HCT116 (cell line): ENCODE results near the gene MCOLN1. TPM values are rescaled to one million over a fixed set of nuclear protein-coding genes. Genes with fewer than 3 reads are reported as not detected.

Experiments
- ATAC-seq: fragments of 200-7000 bp; cut with Tn5 transposase; 2 replicates; pipeline ENCODE4 v1.9.1; 2020; ENCODE audit warnings: mild to moderate bottlenecking, moderate library complexity
- BruUV-seq: library from RNA; stranded (reverse); fragments of 400-500 nt; replicated peaks from 2 replicates; lab custom pipeline; 2021; lab: Mats Ljungman, UMichigan
- CTCF ChIA-PET: fragments of 300-600 bp; sonication (Branson Sonifier 250); formaldehyde crosslinking; loops from one replicate; lab custom pipeline; 2021; ENCODE audit warnings: antibody characterized with exemption; lab: Charles Lee
- POLR2A ChIA-PET: fragments of 300-600, 350-600 bp; sonication (Branson Sonifier 250); formaldehyde crosslinking; loops from one replicate; lab custom pipeline; 2021; ENCODE audit warnings: antibody characterized with exemption; lab: Charles Lee
- RAD21 ChIA-PET, 2 experiments: fragments of 300-600 bp; sonication (Branson Sonifier 250); formaldehyde crosslinking; loops; one replicate each; lab custom pipeline; 2023; ENCODE audit warnings: low total read pairs in 2 of 2; ENCODE audit not compliant: uncharacterized antibody in 2 of 2, unreplicated experiment in 2 of 2, low non-redundant PET in 1 of 2; lab: Charles Lee
- DNase-seq: peaks from one replicate; pipeline ENCODE4 v3.0.0-alpha.2; 2010; ENCODE audit warnings: low read depth, low spot score
- H2AFZ ChIP-seq: fragments of 200-600 bp; shearing (Covaris generic), sonication (generic); 2 replicates; pipeline ENCODE4 v1.6.1; 2017; ENCODE audit warnings: low read depth, mixed run types, mixed read lengths, antibody characterized with exemption, low read length; ENCODE audit not compliant: poor library complexity, severe bottlenecking
- H3K27ac ChIP-seq: 2 replicates; pipeline ENCODE4 v1.5.1; 2012; ENCODE audit warnings: low read depth, low read length
- H3K27me3 ChIP-seq: fragments of 200-600 bp; sonication (generic); 2 replicates; pipeline ENCODE4 v1.6.1; 2016; ENCODE audit warnings: mixed run types, low read length, mixed read lengths; ENCODE audit not compliant: insufficient read depth
- H3K36me3 ChIP-seq, 2 experiments: fragments of 200-500 bp in 1 of 2; fragments of 200-600 bp in 1 of 2; sonication (Bioruptor generic) in 1 of 2; sonication (generic) in 1 of 2; 2 replicates each; pipeline versions ENCODE4 v1.5.1 to v1.6.1; 2014 to 2016; ENCODE audit warnings: low read length in 2 of 2, inconsistent platforms in 1 of 2, mixed read lengths in 1 of 2, mixed run types in 1 of 2; ENCODE audit not compliant: insufficient read depth in 2 of 2, control insufficient read depth in 1 of 2
- H3K4me1 ChIP-seq, 2 experiments: fragments of 200-600 bp in 1 of 2; sonication (generic) in 1 of 2; 2 replicates each; pipeline versions ENCODE4 v1.5.1 to v1.6.1; 2012 to 2017; ENCODE audit warnings: low read length in 2 of 2, inconsistent platforms in 1 of 2, mild to moderate bottlenecking in 1 of 2, mixed read lengths in 1 of 2, mixed run types in 1 of 2, moderate library complexity in 1 of 2; ENCODE audit not compliant: insufficient read depth in 2 of 2, control insufficient read depth in 1 of 2
- H3K4me2 ChIP-seq: fragments of 200-600 bp; sonication (generic); 2 replicates; pipeline ENCODE4 v1.6.1; 2017; ENCODE audit warnings: mixed run types, low read length, mixed read lengths
- H3K4me3 ChIP-seq, 2 experiments: fragments of 200-600 bp in 1 of 2; sonication (generic) in 1 of 2; replicated peaks in 1 of 2; 2 replicates each; pipeline ENCODE4 v1.5.1; 2011 to 2016; ENCODE audit warnings: low read length in 2 of 2, control low read depth in 1 of 2, low read depth in 1 of 2, mild to moderate bottlenecking in 1 of 2, mixed read lengths in 1 of 2, mixed run types in 1 of 2
- H3K79me2 ChIP-seq: fragments of 200-600 bp; sonication (generic); 2 replicates; pipeline ENCODE4 v1.6.1; 2017; ENCODE audit warnings: mild to moderate bottlenecking, mixed run types, low read length, moderate library complexity, mixed read lengths; ENCODE audit not compliant: insufficient read depth
- H3K9ac ChIP-seq: fragments of 200-600 bp; sonication (generic); 2 replicates; pipeline ENCODE4 v1.6.1; 2016; ENCODE audit warnings: low read length, mixed read lengths
- H3K9me2 ChIP-seq: fragments of 200-600 bp; sonication (generic), shearing (Covaris generic); 2 replicates; pipeline ENCODE4 v1.6.1; 2017; ENCODE audit warnings: mixed run types, mild to moderate bottlenecking, moderate library complexity; ENCODE audit not compliant: insufficient read depth
- H3K9me3 ChIP-seq, 2 experiments: fragments of 200-500 bp in 1 of 2; fragments of 200-600 bp in 1 of 2; sonication (Bioruptor generic) in 1 of 2; sonication (generic) in 1 of 2; 2 replicates each; pipeline ENCODE4 v1.6.1; 2014 to 2017; ENCODE audit warnings: low read length in 2 of 2, mixed read lengths in 2 of 2, inconsistent platforms in 1 of 2, low read depth in 1 of 2, mild to moderate bottlenecking in 1 of 2, mixed run types in 1 of 2, moderate library complexity in 1 of 2; ENCODE audit not compliant: control insufficient read depth in 1 of 2, insufficient read depth in 1 of 2
- H4K20me1 ChIP-seq: fragments of 200-600 bp; sonication (generic), shearing (Covaris generic); 2 replicates; pipeline ENCODE4 v1.6.1; 2017; ENCODE audit warnings: mixed run types, mild to moderate bottlenecking, moderate library complexity; ENCODE audit not compliant: insufficient read depth
- CBX3 ChIP-seq: IDR thresholded peaks from 2 replicates; pipeline ENCODE4 v1.6.1; 2012; ENCODE audit warnings: low read depth
- CEBPB ChIP-seq: IDR thresholded peaks from 2 replicates; pipeline ENCODE4 v1.6.1; 2012; ENCODE audit warnings: low read depth
- EGR1 ChIP-seq: IDR thresholded peaks from 2 replicates; pipeline ENCODE4 v1.6.1; 2012; ENCODE audit warnings: low read depth
- ELF1 ChIP-seq: IDR thresholded peaks from 2 replicates; pipeline ENCODE4 v1.6.1; 2012; ENCODE audit warnings: low read depth, borderline replicate concordance
- EZH2 ChIP-seq: fragments of 200-600 bp; sonication (generic); IDR thresholded peaks from 2 replicates; pipeline ENCODE4 v1.6.1; 2017; ENCODE audit warnings: antibody characterized with exemption, mixed run types
- EZH2phosphoT487 ChIP-seq: fragments of 200-600 bp; IDR thresholded peaks from 2 replicates; pipeline ENCODE4 v1.6.1; 2018; ENCODE audit warnings: antibody characterized with exemption, borderline replicate concordance
- JUND ChIP-seq: IDR thresholded peaks from 2 replicates; pipeline ENCODE4 v1.6.1; 2012
- POLR2A ChIP-seq: IDR thresholded peaks from 2 replicates; pipeline ENCODE4 v1.7.0; 2011; ENCODE audit warnings: borderline replicate concordance; ENCODE audit not compliant: insufficient read depth, insufficient read length; ENCODE audit errors: extremely low read depth
- REST ChIP-seq: IDR thresholded peaks from 2 replicates; pipeline ENCODE4 v1.6.1; 2012; ENCODE audit warnings: low read depth
- SIN3A ChIP-seq: IDR thresholded peaks from 2 replicates; pipeline ENCODE4 v1.6.1; 2012; ENCODE audit warnings: low read depth
- SP1 ChIP-seq: IDR thresholded peaks from 2 replicates; pipeline ENCODE4 v1.6.1; 2012; ENCODE audit warnings: low read depth
- TCF7L2 ChIP-seq: IDR thresholded peaks from 2 replicates; pipeline ENCODE4 v1.7.0; 2011; ENCODE audit warnings: borderline replicate concordance, inconsistent platforms; ENCODE audit not compliant: insufficient read depth, insufficient read length; ENCODE audit errors: extremely low read depth
- intact Hi-C: fragments of 100-400 bp; cut with micrococcal nuclease; formaldehyde crosslinking; loops from 2 replicates; pipeline ENCODE4 v1.10.0; 2022
- total RNA-seq: library from RNA; stranded (reverse); gene quantifications from one replicate; pipeline ENCODE4 v1.2.1, GENCODE V29; 2021; ENCODE audit not compliant: unreplicated experiment

Gene MCOLN1
- total RNA-seq, 1 experiment from 2014 or later = 19.1 TPM

GRCh38 chr19:7520131-7521051 lies 2.0 kb upstream of the MCOLN1 start:
- POLR2A ChIA-PET = interaction anchor here (0.8 kb wide), 1 partner anchor 13 kb away, joined by 3 read pairs; no protein-coding TSS in a partner anchor
- no peak for DNase-seq

More at GRCh38 chr19:7520131-7521051, 2.0 kb upstream of the MCOLN1 start:
- peaks cover 4% of the 10 kb centered on the region; the same call in 1 of the 2 replicates for H3K79me2 ChIP-seq
- no peak for TF ChIP-seq EZH2phosphoT487
- no peak for TF ChIP-seq JUND
- TF ChIP-seq TCF7L2 = no peak
- no peak for TF ChIP-seq EZH2
- no peak for TF ChIP-seq SIN3A
- no peak for TF ChIP-seq ELF1
- no peak for TF ChIP-seq POLR2A
- TF ChIP-seq REST = no peak
- TF ChIP-seq SP1 = no peak
- TF ChIP-seq CBX3 = no peak
- TF ChIP-seq EGR1 = no peak
- TF ChIP-seq CEBPB = no peak
- TF ChIP-seq, all 23 proteins: peak for 0
- no peak overlapping the region for H3K4me2 ChIP-seq
- no peak overlapping the region for H3K9ac ChIP-seq
- no peaks in the 10 kb centered on the region for H3K27me3 ChIP-seq
- BruUV-seq = no TSS peak
- CTCF ChIA-PET = no interaction called here
- H4K20me1 ChIP-seq = no peaks in the 10 kb centered on the region
- no peaks in the 10 kb centered on the region for H3K36me3 ChIP-seq
- H3K9me3 ChIP-seq = no peaks in the 10 kb centered on the region
- H3K4me3 ChIP-seq = no peak overlapping the region
- no peaks in the 10 kb centered on the region for H3K9me2 ChIP-seq
- RAD21 ChIA-PET = no interaction called here
- intact Hi-C loops = no loop called here
- H3K27ac ChIP-seq = no peak overlapping the region
- ATAC-seq = no peak
- no peak overlapping the region for H2AFZ ChIP-seq
- H3K4me1 ChIP-seq = peaks cover 14 to 28% of the 10 kb centered on the region in 2 experiments
